PC-3 (cell line): ENCODE measurements around the gene CDC5L.

Experiments used
- CTCF ChIP-seq: fragments of 300-600 bp; sonication (generic); conservative IDR thresholded peaks from 2 replicates; pipeline ENCODE4 v1.5.1; 2017; ENCODE audit warnings: antibody characterized with exemption, low read depth, mild to moderate bottlenecking, low read length
- EZH2phosphoT487 ChIP-seq: fragments of 300-600 bp; sonication (generic); IDR thresholded peaks from 2 replicates; pipeline ENCODE4 v1.6.1; 2018; ENCODE audit warnings: mild to moderate bottlenecking, antibody characterized with exemption, low read length, borderline replicate concordance

DNA sequence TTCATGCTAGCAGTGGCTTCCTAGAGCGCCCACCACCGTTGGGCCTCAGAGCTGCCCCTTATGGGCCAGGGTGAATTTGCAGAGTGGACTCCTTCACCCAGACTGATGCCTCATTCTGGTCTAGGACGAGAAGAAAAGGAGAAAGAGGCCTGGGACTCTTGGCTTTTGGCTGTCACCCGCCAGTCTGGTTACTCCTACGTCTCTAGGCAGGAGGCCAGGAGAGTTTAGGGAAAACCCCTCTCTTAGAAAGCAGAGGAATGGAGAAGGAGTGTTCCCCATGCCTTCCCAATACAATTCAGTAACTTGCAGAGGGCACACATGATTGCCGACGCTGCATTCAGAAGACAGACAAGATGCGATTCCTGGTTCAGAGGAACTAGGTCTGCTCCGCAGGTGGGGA, 70.1 kb downstream of the CDC5L start:
- TF ChIP-seq CTCF: no peak
- TF ChIP-seq EZH2phosphoT487: no peak
